HG02981 (cell line): ENCODE measurements around the gene DHX36.

Experiments
- ATAC-seq: cut with Tn5 transposase; IDR thresholded peaks from one replicate; pipeline ENCODE4 v1.9.1; 2021; ENCODE audit warnings: mild to moderate bottlenecking, moderate library complexity; ENCODE audit not compliant: unreplicated experiment

DHX36 gene

DNA sequence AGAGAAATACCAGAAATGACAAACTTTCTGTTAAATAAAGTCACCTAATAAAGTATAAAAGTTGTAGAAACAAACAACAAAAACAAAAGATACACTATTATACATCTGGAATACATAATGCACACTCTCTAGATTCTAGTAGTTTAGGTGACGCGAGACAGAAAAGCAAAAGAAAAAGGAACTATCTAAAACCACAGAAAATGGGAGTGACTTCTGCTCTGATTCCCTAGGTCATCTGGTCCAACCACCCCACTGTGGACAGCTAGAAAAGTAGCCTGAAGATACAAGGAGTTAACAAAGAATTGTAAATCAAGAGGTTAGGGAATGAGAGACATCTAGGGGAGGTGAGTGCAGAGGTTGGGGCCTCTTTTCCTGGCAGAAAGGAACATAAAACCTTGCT is 39.1 kb downstream of the DHX36 start:
- ATAC-seq = no peak

DNA sequence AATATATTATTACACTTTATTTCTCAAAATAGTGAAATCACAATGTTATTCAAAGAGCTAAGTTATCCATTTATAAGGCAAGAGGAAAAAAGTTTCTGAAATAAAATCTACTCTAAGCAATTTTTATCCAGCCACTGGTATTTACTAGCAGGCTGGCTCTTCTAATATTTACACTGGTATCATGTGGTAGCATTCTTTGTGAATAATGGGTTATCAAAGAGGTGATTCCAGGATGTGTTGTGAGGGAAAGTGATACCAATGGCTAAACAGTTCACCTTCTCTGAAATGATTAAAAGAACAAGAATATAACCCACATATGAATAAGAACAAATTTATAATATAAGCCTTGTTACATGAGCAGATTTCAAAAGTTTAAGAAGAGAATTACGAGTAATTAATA is 44.1 kb downstream of the DHX36 start:
- no peak for ATAC-seq

DNA sequence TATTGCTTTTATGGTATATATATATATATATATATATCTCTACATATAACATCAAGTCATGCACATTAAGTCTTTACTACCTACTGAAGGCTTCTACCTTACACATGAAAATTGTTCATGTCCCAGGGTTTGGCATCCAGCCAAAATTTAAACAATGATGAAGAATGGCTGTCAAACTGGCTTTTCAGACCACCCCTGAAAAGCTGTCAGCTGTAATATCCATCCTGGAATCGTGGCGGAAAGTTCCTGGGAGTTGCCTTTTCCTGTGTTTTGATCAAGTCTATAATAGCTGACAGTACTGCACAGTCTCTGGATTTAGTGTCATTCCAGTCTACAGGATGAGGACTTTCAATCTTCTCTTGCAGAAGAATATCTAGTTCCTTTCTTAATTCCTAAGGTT is 48.3 kb downstream of the DHX36 start:
- no peak for ATAC-seq

DNA sequence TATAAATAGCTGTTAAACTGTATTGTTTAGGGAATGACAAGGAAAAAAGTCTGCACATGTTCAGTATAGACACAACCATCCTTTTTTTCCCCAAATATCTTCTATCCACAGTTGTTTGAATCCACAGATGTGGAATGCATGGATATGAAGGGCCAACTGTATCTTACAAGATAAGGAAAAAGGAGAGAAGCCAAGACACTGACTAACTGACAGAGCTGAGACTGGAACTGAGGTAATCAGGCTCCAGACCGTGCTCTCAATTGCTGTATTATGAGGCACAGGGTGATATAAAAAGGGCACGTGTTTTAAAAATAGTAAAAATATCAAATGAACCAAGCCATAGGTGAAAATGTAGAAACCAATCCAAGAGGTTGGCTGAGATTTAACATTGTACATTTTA is 49.0 kb downstream of the DHX36 start:
- ATAC-seq = no peak

DNA sequence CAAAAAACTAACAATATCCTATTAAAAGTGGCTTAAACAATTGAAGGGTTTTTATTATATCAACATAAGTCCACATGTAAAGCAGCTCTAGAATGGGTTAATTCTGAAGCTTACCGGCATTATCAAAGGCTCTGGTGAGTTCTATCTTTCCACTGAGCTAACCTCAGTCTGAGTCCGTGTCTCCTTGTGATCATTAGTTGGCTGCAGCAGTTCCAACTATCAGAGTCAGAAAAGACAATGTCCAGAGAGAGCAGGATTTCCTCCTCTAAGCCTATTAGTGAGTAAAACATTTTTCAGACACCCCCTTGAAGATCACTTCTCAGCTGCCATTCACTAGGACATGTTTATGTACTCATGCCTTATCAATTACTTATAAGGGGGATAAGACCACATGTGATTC is 49.9 kb downstream of the DHX36 start:
- no peak for ATAC-seq

DNA sequence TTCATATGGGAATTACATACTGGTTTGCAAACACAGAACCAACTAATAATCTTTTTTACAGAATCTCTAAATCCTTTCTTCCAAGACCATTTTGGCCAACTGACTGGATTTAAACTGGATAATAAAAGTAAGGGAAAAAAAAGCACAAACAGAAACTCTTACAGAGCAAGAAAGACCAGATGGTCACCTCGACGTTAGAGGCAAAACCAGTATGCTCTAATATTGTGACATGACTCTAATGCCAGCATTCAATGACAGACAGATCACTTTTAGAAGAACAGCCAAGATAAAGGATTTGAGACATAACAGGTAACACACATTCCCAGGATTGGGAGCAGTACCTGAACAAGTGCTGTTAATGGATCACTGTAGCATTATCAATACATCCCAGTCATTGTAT is 50.9 kb downstream of the DHX36 start:
- ATAC-seq = no peak

DNA sequence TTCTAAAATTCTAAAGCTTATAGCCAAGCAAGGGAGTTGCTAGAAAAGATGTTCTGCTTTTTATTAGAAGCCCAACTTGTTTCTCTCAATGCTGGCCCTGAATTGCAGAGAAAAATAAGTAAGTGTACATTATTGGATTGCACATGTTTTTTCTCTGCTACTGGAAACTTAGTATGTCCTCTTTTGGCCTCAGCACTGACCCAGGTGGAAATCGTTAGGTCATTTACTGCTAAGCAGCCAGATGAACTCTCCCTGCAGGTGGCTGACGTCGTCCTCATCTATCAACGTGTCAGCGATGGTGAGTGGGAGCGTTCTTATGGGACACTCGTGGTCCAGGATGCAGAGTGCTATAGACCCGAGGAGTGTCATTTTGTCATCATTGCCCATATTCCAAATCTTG is 69.8 kb downstream of the DHX36 start:
- ATAC-seq = no peak

DNA sequence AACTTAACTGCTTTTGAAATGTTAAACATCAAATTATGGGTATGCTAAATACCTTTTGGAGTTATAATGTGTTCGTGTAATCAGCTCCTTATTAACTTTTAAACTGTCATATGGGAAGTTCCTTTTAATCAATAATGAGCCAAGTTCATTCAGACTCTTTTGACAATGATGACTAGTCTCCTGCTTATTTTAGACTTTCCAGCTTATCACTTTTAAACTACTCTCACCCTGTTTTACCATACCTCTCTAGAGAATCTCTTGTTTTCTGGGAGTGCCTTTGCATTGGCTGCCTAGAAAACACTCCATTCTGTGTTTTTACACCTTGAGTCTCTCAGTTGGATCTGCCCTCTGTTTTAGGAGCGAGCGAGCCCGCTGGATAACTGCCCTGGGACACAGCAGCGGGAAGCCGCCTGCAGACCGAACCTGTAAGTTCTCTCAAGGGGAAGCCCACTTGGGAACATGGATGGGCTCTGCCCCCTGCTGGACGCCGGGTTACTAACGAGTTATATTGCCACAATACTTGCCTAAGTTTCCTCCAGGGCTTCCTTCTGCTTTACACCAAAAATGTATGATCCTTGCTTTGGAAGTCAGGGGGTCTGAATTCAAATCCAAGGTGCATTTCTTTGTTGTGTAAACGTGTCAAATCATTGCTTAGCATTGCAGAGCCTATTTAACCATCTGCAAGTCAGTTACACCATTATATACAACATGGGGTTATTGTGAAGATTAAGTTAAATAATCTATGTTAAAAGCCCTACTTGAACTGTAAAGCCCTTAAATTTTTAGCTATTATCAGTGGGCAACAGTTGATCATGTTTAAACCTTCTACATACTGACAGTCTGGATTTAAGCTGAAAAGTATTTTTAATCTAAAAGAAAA is 71.3 kb downstream of the DHX36 start:
- ATAC-seq = peak; percentile 96

DNA sequence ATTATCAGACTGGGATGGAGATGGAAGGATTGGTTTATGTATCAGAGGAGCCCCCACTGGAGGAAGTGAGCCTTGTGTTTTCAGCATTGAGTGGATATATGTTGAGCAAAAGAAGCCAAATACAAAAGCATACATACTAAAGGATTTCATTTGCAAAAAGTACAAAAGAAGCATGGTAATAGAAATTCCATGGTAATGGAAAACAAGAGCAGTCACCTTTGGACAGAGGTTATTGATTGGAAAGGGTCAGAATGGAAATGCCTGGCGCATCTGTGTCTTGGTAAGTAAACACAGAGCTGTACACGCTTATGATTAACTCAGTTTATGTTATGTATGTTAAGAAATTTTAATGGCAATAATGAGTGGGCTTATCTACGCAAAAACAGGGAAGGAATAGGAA is 72.7 kb downstream of the DHX36 start:
- ATAC-seq = no peak

DNA sequence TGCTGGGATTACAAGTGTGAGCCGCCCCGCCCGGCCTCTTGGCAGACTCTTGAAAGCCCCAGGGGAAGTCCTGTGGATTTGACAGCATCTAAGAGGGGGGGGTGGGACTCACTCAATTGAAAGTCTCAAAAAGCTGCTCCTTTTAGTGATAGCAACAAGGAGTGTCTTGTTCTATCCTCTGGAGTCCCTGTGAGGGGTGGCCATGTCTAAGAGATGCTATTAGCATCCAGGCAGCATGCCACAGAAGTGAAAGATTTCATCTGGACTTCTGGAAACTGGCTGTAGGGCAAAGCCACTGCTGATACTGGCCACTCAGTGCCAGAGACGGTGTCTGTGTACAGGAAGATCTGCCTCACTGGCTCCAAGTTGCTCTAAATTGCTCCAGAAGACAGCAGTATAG is 74.0 kb downstream of the DHX36 start:
- no peak for ATAC-seq

DNA sequence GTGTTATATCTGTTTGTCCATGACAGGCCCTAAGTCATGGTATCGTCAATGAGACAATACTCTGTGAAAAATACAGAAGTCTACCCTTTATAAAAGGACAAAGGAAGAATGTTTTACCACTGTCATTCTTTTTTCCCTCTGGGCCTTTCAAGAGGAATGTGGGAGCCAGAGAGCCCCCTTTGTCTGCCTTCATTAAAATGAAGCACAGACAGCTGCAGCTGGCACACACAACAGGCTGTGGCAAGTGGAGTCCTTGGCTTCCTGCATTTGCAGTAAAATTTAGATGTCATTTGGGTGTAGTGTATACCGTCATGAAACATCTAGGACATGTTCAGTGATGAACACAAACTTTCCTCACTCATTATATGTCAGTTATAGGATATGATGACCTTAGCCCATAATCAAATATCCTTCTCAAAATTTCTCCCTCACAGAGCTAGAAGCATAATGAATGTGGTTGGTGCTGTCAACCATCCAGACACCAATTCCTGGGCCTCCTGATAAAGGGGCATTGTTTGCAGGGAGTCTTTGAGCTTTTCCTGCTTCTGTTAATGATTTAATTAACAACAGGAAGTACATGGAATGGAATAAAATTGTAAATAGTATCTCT is 76.4 kb downstream of the DHX36 start:
- ATAC-seq = no peak

DNA sequence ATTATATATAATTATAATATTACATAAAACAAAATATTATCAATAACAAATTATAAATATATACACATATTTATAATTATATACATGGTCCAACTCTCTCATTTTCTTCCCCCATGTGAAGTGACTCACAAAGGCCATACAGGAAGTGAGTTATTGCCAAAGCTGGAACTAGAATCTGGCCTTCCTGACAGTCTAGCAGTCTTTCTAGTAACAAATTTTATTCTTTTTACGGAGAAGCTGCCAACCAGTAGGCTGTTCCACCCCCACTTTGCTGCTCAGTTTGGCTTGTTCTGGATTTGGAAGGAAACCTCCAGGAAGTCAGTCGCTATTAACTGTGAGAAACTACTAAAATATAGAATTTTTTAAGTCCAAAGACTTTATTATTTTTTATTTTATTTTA is 79.6 kb downstream of the DHX36 start:
- no peak for ATAC-seq

DNA sequence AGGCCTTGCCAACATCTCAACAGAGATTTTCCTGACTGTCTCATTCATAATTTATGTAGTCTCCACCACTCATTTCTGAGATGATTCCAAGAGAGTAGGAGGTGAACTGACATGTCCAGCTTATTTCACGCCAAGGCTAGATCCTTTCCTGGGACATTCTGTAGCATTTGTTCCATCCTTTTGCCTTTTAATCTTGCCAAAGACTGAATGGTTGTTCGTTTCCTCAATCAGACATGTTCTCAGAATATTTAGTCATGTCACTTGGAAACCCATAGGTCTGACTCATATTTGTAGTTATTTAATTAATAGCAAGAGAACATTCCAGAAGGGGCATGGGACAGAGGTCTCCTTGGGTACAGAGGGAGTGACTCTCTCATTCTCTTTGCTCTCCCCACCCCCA is 80.9 kb downstream of the DHX36 start:
- no peak for ATAC-seq

DNA sequence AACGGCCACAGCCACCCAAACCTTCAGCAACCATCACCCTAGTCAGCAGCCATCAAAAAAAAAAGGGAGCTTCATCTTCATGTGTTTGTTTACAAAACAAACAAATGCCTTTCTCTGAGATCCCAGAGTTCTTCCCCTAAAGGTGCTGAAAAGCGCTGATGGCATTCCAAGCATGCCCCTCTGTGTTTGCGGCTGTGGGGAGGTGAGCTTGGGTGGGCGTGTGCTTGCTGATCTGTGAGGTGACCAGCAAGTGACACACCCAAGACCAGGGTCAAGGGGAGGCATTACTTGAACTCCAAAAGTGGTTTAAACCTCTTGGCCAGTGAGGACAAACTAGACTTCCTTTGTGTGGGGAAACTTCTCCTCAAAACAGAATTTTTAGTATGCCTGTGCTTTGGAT is 81.5 kb downstream of the DHX36 start:
- no peak for ATAC-seq

DNA sequence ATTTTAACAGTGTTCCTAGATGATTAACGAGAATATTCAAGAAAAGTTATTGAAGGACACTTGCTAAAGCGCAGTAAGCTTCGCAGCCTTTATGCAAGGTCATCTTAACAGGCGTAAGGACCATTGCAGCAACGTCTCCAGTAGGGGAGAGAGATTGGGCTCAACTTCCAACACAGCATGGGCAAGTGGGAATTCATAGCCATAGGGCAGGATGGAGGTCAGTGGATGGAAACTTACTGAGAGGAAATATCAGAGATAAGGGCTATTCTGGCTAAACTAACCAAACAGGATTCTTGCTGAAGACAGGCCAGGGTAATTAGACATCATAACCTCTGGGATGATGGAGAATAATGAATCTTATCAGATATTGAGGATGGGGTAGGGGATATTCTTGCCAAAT is 82.8 kb downstream of the DHX36 start:
- ATAC-seq = no peak

DNA sequence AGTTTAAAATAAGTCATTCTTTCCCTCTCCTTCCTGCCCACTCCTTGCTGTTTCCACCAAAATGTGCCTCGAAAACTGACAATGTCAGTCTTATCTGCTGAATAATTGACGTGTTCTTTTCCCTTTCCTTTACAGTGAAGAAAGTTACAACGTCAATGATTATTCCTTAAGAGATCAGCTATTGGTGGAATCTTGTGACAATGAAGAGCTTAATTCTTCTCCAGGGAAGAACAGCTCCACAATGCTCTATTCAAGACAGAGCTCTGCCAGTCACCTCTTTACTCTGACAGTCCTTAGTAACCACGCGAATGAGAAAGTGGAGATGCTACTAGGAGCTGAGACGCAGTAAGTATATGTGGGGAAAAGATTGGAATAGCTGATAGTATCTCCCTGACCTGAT is 84.1 kb downstream of the DHX36 start:
- ATAC-seq = no peak

DNA sequence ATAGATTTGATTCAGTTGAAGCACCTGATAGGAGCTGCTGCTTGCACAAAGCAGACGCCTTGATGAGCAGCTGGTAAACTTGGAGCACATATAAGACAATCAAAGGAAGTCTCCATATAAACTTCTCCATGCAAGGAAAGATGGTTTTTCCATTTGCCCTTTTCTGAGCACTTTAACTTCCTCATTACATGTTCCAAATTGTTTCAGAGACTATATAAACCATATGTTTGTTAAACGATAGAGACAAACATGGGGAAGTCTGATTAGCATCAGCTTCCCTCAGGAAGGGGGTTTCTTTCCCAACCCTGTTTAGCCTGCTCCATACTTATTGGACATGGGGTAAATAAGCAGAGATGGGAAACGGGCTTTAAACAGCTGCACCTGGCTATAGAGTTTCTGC is 88.0 kb downstream of the DHX36 start:
- no peak for ATAC-seq

DNA sequence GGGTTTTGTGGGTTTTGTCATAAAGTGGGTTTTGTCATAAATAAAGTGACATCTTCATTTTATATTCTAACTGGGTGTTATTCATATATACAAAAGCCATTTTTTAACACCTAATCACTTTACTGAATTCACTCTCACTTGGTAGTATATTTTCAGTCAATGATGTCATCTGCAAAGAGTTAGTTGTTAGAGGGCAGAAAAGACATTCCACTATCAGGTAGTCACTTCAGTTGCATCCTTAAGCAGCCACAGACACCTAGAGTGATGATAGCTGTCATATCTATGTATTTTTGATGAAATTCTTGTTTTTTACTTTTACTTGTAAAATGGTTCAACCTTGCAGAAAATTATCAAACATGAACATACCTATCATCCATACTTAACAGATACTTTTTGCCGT is 89.0 kb downstream of the DHX36 start:
- no peak for ATAC-seq

DNA sequence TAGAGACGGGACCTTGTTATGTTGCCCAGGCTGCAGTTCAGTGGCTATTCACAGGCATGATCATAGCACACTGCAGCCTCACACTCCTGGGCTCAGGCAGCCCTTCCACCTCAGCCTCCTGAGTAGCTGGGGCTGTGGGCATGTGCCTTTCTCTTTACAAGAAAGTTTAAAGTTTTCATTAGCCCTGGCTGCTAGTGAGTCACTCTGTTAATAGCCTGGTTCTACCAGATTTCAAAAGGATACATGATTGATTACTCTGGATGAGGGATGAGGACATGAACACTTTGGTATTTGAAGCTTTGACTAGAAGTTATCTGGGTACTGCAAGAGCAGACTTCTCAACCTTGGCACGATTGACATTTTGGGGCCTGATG is 95.1 kb downstream of the DHX36 start:
- ATAC-seq = no peak

DNA sequence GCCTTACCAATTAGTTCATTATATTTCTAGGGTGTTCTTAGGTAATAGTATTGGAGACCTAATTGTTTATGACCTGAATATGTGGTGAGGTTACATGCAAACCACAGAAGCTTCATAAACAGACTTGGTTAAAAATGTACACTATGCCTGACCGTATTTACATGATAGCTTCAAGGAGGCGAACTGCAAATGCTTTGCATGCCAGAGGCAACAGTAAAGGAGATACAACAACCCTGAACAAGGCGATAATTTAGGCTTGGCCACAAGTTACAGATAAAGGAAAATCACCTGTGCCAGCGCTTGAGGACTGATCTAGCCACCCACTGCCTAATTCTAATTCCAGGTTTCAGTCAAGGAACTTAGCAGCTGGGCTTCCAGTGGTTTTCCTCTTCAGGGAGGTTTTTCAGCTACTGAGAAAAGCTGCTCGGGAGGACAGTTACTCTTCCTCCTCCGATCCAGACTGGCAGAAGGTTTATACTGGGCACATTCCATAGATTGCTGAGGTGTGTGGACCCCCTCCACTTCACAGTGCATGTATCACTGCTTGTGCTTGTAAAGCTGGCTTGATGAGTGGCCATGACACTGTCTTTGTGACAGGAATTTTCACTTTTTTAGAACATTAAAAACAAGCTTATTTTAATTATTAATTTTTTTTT is 95.6 kb downstream of the DHX36 start:
- ATAC-seq = no peak

DNA sequence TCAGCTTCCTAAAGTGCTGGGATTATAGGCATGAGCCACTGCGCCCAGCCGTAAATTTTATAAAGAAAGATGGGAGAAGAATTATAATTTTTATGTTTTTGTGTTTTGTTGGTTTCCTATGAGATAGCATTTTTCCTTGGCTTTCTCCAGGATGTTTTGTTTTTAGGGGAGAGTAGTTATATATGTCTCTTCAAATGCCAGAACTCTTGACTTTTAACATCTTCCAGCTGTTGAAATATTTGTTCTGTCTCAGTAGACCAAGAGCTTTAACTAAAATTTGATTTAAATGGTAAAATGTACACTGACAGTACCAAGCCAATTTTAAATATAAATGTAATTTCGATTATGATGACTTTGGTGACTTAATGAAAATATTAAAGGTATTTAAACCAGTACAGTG is 96.8 kb downstream of the DHX36 start:
- ATAC-seq = no peak

DNA sequence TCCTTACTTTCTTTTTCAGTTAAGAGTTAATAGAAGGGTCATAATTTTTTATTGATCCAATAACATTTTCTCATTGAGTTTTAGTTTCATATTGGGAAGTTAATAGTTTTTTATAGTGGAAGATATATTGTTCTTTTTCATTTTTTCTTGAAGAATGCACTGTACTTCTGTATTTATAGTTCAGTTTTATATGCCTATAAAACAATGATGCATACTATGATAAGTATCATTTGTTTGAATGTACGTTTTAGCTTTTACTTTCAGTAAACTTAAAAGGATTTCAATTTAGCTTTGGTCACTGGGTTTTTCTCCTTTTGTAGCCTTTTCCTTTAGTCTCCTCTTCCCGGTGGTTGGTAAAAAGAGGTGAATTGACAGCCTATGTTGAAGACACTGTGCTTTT is 98.8 kb downstream of the DHX36 start:
- no peak for ATAC-seq
